NT2/D1 (cell line): Measurements from ENCODE around the gene FAM110A.

Source experiments
- YY1 ChIP-seq: IDR thresholded peaks from 2 replicates; pipeline ENCODE4 v1.6.1; 2011; ENCODE audit not compliant: insufficient read length, insufficient read depth
- ZNF274 ChIP-seq: IDR thresholded peaks from 2 replicates; pipeline ENCODE4 v1.6.1; 2011; ENCODE audit warnings: mild to moderate bottlenecking, low read depth, low read length

DNA sequence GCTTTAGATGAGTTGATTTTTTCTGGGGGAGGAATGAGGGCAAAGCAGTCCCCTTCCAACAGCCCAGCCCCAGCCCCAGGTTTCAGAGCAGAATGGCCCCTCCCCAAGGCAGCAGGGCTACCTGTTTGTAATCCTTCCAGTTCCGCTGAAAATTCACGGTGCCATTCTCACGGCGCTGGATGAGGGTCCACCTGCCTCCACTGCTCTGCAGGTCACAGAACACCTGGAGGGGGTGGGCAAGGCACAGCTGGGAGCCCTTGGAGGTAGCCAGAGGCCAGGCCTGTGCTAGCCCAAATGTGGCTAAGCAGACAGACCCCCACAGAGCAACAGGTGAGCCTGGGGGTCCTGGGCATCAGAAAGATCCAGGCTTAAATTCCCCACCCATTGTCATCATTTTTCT, 46.1 kb downstream of the FAM110A start:
- TF ChIP-seq ZNF274 (no peak), YY1 (no peak)
